GM15510 (cell line): ENCODE measurements around the gene SYCE3.

Experiments used
- POLR2A ChIP-seq: IDR thresholded peaks from 3 replicates; pipeline ENCODE4 v1.6.1; 2011; ENCODE audit warnings: borderline replicate concordance; ENCODE audit not compliant: insufficient read length; ENCODE audit errors: extremely low read depth

The SYCE3 gene

DNA sequence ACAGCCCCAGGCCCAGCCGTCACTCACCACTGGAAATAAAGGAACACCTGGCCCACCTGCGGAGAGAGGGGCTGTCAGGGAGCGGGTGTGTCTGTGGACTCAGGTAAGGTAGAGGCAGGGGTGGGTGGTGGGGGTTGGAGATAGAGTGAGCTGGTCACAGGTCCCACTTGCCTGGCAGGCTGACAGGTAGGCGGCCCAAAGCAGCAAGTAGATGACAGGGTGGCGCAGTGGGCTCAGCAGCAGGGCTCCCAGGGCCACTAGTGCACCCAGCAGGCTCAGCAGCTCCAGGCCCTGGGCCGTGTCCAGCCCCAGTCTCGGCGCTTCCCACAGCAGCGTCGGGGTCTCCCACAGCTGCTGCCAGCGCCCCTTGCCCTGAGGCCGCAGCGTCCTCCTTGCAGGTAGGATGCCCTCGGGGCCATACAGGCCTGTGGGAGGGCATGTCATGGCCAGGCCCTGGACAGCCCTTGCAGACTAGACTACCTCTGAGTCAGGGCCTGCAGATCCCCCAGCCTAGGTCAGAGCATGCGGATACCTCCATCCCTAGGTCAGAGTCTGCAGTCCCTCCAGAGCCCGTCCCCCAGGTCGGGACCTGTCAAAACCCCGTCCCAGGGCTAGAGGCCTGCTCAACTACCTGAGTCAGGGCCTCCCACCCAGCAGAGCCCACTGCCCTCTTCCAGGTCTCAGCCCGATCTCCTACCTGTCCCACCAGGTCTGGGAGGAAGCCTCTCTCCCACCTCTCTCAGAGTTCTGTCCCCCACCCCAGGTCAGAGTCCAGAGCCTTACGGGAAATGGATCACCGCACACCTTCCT lies 55.9 kb downstream of the SYCE3 start:
- no peak for TF ChIP-seq POLR2A

DNA sequence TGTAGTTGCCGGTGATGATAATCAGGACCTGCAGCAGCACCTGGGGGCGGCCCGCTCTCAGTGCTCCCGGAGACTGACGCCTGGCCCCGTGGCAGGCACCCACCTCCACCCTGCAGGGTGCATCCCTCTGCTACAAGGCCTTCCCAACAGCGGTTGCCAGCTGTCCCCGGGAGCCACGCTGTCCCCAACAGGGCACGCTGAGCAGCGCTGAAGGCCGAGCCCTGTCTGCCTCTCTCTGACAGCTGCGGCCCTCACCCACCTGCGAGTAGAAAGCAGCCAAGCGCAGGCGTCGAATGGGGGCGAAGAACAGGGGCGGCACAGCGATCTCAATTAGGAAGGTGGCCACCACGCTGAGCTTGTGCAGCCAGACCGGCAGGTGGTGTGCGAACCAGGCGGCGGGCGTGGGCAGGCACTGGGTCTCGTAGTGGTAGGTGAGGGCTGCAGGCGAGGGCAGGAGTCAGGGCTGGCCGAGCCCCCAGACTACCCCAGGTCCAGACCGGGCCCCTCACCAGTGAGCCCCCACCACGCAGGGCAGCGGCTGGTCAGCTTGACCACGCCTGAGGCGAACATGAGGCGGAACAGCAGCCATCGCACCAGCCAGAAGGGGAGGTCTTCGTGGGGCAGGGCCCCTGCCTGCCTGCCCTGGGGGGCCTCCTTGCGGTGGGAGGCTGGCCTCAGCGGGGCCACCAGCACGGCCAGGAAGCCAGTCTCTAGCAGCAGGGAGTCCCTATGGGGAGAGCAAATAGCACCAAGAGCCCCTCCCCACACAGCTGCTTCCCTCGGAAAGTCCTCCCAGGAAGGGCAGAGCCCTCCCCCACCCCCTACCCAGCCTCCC lies 56.7 kb downstream of the SYCE3 start:
- TF ChIP-seq POLR2A: no peak

DNA sequence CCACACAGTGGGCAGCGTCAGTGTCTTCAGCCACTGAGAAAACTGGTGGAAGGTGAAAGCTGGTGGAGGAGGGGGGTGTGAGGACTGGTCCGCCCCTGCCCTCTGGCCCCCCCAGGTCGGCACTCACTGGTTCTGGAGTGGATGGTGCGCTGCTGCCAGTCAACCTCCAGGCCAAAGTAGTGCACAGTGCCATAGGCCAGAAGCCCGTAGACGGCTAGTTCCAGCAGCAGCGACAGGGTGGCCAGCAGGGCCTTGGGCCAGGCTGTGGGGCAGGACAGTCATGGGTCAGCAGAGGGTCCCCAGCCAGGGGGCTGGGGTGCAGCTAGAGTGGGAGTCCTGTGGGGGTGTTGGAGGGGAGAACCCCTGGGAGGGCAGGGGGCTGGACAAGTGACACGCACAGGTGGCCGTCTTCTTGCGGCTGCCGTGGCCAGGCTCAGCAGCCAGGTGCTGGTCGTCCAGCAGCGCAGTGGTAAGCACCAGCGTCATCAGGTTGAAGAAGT lies 57.4 kb downstream of the SYCE3 start:
- no peak for TF ChIP-seq POLR2A

DNA sequence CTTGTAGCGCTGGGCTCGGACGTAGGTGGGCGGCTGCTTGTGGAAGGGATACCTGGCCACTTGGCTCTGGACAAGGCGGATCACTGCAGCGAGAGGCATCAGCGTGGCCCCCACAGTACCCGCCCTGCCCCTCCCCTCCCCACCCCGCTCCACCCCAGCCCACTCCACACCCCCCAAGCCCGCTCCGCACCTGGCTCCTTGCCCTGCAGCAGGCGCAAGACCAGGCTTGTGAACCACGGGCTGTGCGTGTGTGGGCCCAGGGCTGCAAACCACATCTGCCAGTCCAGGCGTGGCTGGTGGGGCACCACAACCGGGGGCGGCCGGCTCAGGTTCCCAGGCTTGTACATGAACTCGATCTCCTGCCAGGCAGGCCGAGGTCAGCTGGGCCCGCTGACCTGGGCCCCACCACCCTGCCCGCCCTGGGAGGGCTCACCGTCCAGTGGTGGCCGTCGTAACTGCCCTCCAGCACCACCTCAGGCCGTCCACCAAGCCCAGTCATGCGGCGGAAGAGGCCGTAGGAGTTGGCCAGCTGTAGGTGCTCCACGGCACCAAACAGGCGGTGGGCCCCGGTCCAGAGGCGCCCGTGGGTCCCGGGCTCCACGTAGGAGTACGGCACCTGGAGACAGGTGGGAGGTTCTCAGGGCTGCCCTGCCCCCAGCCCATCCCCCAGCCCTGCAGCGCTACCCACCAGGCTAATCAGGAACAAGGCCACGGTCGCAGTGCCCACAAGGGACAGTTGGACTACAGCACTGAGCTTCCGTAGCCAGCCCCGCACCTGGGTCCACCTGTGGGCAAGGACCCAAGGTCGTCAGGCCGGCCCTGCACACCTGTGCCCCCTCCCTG lies 58.1 kb downstream of the SYCE3 start:
- TF ChIP-seq POLR2A: no peak

DNA sequence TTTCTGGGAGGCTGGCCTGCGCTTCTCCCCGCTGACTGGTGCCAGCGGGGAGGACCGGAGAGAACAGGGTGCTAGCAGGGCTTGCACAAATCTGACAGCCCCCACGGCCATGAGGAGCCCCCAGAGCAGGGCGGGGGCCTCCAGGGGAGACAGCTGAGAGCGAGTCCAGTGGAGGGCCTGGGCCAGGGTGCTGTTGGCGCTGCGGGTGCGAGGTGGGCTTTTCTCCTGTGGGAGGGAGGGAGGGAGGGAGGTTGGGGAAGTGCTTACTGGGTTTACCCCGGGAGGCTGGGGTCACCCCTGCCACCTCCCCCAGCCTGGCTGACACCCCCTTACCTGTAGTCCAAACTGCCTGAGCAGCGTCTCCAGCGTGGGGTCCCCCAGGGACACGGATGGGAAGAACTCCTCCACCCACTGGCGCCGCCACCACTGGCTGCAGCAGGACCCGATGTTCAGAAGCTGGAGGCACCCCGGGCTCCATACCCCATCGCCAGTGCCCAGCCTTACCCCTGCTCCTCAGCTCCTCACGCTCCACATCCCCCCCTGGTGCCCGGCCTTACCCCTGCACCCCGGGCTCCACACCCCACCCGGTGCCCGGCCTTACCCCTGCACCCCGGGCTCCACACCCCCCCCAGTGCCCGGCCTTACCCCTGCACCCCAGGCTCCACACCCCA lies 59.1 kb downstream of the SYCE3 start:
- no peak for TF ChIP-seq POLR2A

DNA sequence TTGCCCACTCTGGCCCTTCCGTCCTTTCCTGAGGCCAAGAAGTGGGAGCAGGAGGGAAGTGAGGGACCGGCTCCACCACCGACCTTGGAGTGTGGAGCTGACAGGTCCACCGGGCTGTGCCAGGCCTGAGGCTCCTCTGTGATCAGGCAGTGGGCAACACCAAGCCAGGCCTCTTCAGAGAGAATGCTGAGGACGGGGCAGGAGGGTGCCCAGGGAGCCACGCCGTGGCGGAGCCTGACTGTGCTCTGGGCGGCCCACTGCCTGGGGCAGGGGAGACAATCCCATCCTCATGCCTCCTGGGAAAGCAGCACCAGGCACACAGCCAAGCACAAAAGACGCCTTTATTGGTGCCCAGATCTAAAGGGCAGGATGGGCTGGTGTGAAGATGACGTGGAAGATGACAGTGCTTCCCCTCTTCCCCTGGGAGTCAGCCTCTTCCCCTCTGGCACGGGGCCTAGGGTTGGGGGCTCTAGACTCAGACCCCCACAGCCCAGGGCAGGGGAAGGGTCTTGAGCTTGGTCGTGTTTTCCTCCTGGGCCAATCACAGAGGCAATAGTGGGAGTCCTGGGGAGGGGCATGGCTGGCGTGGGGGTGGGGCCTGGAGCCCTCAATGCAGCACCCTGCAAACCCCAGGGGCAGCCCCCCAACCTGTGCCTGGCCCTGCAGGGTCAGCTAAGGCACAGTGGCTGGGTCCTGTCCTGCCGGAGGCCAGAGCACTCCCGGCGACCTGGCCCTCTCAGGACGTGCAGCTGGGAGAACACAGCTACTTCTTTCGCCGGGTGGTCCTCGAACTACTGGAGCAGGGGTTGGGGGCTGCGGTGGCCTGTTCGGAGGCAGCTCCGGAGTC lies 59.9 kb downstream of the SYCE3 start:
- TF ChIP-seq POLR2A: no peak

DNA sequence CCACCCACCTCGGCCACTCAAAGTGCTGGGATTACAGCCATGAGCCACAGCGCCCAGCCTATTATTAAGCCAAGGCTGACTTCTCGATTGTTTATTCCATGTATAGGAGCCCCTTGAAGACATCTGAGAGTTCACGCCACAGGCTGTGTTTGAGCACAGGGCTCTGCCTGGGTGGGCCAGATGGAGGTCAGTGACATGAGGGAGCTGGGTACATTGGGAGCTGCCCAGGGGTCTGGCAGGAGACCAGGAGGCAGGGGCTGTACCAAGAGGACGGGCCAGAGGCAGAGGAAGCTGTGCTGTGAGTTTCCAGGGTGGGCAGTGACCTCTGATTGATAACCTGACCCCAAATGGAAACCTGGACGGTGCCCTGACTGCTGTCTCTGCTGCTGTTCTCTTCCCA lies 60.6 kb downstream of the SYCE3 start:
- TF ChIP-seq POLR2A: no peak
